Measurements from ENCODE around the gene ST3GAL4.

Gene ST3GAL4

GRCh38 chr11:126426820-126427749 is 71.6 kb downstream of the ST3GAL4 start:
- no peak for DNase-seq (ENCODE audit: low read depth)

GRCh38 chr11:126430581-126431335 is 75.3 kb downstream of the ST3GAL4 start:
- no peak for DNase-seq (ENCODE audit: low read depth)

- peak; percentile 54 for DNase-seq (ENCODE audit: low read depth)
Observed at GRCh38 chr11:126431401-126432064, 76.0 kb downstream of the ST3GAL4 start.

GRCh38 chr11:126432065-126432461 is 76.6 kb downstream of the ST3GAL4 start:
- DNase-seq (ENCODE audit: low read depth): no peak

GRCh38 chr11:126432525-126432924 is 77.0 kb downstream of the ST3GAL4 start:
- no peak for DNase-seq (ENCODE audit: low read depth)

GRCh38 chr11:126433244-126433846 is 77.9 kb downstream of the ST3GAL4 start:
- no peak for DNase-seq (ENCODE audit: low read depth)

GRCh38 chr11:126433989-126434949 is 78.8 kb downstream of the ST3GAL4 start:
- no peak for DNase-seq (ENCODE audit: low read depth)

GRCh38 chr11:126434950-126435335 is 79.5 kb downstream of the ST3GAL4 start:
- DNase-seq (ENCODE audit: low read depth): no peak

- no peak for DNase-seq (ENCODE audit: low read depth)
Observed at GRCh38 chr11:126436209-126436755, 80.8 kb downstream of the ST3GAL4 start.

GRCh38 chr11:126437731-126438130 is 82.2 kb downstream of the ST3GAL4 start:
- no peak for DNase-seq (ENCODE audit: low read depth)

- DNase-seq (ENCODE audit: low read depth): no peak
Observed at GRCh38 chr11:126438272-126438671, 82.8 kb downstream of the ST3GAL4 start.

GRCh38 chr11:126438691-126439090 is 83.2 kb downstream of the ST3GAL4 start:
- no peak for DNase-seq (ENCODE audit: low read depth)

GRCh38 chr11:126440276-126440675 is 84.8 kb downstream of the ST3GAL4 start:
- DNase-seq (ENCODE audit: low read depth): no peak

GRCh38 chr11:126440792-126441514 is 85.5 kb downstream of the ST3GAL4 start:
- no peak for DNase-seq (ENCODE audit: low read depth)

- DNase-seq (ENCODE audit: low read depth): no peak
Observed at GRCh38 chr11:126443120-126443519, 87.6 kb downstream of the ST3GAL4 start.

GRCh38 chr11:126444072-126444471 is 88.6 kb downstream of the ST3GAL4 start:
- no peak for DNase-seq (ENCODE audit: low read depth)

GRCh38 chr11:126446581-126446980 is 91.1 kb downstream of the ST3GAL4 start:
- DNase-seq (ENCODE audit: low read depth): no peak

- DNase-seq (ENCODE audit: low read depth): no peak
Observed at GRCh38 chr11:126450198-126450597, 94.7 kb downstream of the ST3GAL4 start.

- no peak for DNase-seq (ENCODE audit: low read depth)
Observed at GRCh38 chr11:126450806-126451205, 95.3 kb downstream of the ST3GAL4 start.

GRCh38 chr11:126451211-126451802 is 95.8 kb downstream of the ST3GAL4 start:
- DNase-seq (ENCODE audit: low read depth): no peak
